ENCODE measurements around the gene NFASC.

- TF ChIP-seq CTCF (IDR thresholded peaks at IDR 0.05) (no peak), POLR2A (IDR thresholded peaks at IDR 0.05) (no peak)
Observed at GRCh38 chr1:204873714-204874113, 3.1 kb downstream of the NFASC start.
